IPS-18c (cell line): Measurements from ENCODE around the gene MZF1.
"Not testable (repeated sequence)": the region's sequence is repeated elsewhere in the genome, so short reads cannot be mapped to it uniquely, and the experiment has no call there.

ENCODE experiments used
- H3K4me3 ChIP-seq: 2 replicates; pipeline ENCODE4 v1.7.0; 2013; ENCODE audit warnings: low read depth, mild to moderate bottlenecking, low read length, moderate library complexity; ENCODE audit not compliant: insufficient read depth
- H3K9me3 ChIP-seq: one replicate; pipeline ENCODE4 v1.6.1; 2013; ENCODE audit warnings: mild to moderate bottlenecking, low read length, moderate library complexity; ENCODE audit not compliant: control insufficient read depth, insufficient read depth

The MZF1 gene

GRCh38 chr19:58549664-58550361, 23.3 kb downstream of the MZF1 start:
- no peaks in the 10 kb centered on the region for H3K9me3 ChIP-seq
- H3K4me3 ChIP-seq: no peak overlapping the region

GRCh38 chr19:58548859-58549663, 24.1 kb downstream of the MZF1 start:
- H3K9me3 ChIP-seq: no peaks in the 10 kb centered on the region
- H3K4me3 ChIP-seq: no peak overlapping the region

GRCh38 chr19:58547323-58548312, 25.5 kb downstream of the MZF1 start:
- Histone ChIP-seq H3K9me3 (no peaks in the 10 kb centered on the region), H3K4me3 (no peak overlapping the region)

- Histone ChIP-seq H3K9me3 (no peaks in the 10 kb centered on the region), H3K4me3 (peak overlapping the region; percentile 70)
Measured at GRCh38 chr19:58546019-58546530, 27.1 kb downstream of the MZF1 start.

GRCh38 chr19:58545286-58546018, 27.7 kb downstream of the MZF1 start:
- Histone ChIP-seq H3K4me3 (peak overlapping the region; percentile 70), H3K9me3 (no peaks in the 10 kb centered on the region)

GRCh38 chr19:58544591-58545285, 28.4 kb downstream of the MZF1 start:
- Histone ChIP-seq H3K4me3 (peak overlapping the region; percentile 70), H3K9me3 (no peaks in the 10 kb centered on the region)

- H3K9me3 ChIP-seq: no peaks in the 10 kb centered on the region
- H3K4me3 ChIP-seq: peak within 1 kb of the TSS; percentile 70
Measured at GRCh38 chr19:58543826-58544590, 29.1 kb downstream of the MZF1 start, which contains the start of gene TRIM28. TRIM28 (plus strand) TSS chr19:58544064; CDS start chr19:58544758, 694 bp downstream.

- H3K4me3 ChIP-seq, H3K9me3 ChIP-seq: not testable (repeated sequence)
Measured at GRCh38 chr19:58542641-58543372, 30.3 kb downstream of the MZF1 start.

GRCh38 chr19:58539169-58539559, 34.0 kb downstream of the MZF1 start:
- not testable (repeated sequence) for H3K9me3 ChIP-seq, H3K4me3 ChIP-seq

- no peaks in the 10 kb centered on the region for H3K9me3 ChIP-seq
- peak overlapping the region; percentile 38; the same call in 1 of the 2 replicates for H3K4me3 ChIP-seq
Measured at GRCh38 chr19:58538257-58539168, 34.6 kb downstream of the MZF1 start.

- H3K4me3 ChIP-seq: no peak overlapping the region
- H3K9me3 ChIP-seq: no peaks in the 10 kb centered on the region
Measured at GRCh38 chr19:58536852-58537798, 36.0 kb downstream of the MZF1 start.

- H3K4me3 ChIP-seq: no peak overlapping the region
- H3K9me3 ChIP-seq: no peaks in the 10 kb centered on the region
Measured at GRCh38 chr19:58535857-58536256, 37.3 kb downstream of the MZF1 start.
